Epithelial cell of proximal tubule (primary cell): ENCODE data around the gene NDUFB5. TPM values are rescaled to one million over a fixed set of nuclear protein-coding genes. Genes with fewer than 3 reads are reported as not detected.

Experiments
- DNase-seq: peaks from one replicate; pipeline ENCODE4 v3.0.0-alpha.2; 2011; ENCODE audit warnings: low read depth
- H3K4me3 ChIP-seq: 2 replicates; pipeline ENCODE4 v1.5.1; 2011; ENCODE audit warnings: low read depth, mild to moderate bottlenecking, low read length
- total RNA-seq: library from RNA; depleted of rRNA; stranded (reverse); fragments of >200 nt; gene quantifications from 2 replicates; pipeline ENCODE4 v1.2.3, GENCODE V29; 2015
- TF ChIP-seq, protein P1 (sequence below): conservative IDR thresholded peaks from 2 replicates; pipeline ENCODE4 v1.5.1; 2012; ENCODE audit warnings: low read depth, mild to moderate bottlenecking, low read length

NDUFB5 gene
- total RNA-seq, 1 donor from 2014 or later, result 103 TPM

- H3K4me3 ChIP-seq, result no peak overlapping the region
- TF ChIP-seq, protein P1, sequence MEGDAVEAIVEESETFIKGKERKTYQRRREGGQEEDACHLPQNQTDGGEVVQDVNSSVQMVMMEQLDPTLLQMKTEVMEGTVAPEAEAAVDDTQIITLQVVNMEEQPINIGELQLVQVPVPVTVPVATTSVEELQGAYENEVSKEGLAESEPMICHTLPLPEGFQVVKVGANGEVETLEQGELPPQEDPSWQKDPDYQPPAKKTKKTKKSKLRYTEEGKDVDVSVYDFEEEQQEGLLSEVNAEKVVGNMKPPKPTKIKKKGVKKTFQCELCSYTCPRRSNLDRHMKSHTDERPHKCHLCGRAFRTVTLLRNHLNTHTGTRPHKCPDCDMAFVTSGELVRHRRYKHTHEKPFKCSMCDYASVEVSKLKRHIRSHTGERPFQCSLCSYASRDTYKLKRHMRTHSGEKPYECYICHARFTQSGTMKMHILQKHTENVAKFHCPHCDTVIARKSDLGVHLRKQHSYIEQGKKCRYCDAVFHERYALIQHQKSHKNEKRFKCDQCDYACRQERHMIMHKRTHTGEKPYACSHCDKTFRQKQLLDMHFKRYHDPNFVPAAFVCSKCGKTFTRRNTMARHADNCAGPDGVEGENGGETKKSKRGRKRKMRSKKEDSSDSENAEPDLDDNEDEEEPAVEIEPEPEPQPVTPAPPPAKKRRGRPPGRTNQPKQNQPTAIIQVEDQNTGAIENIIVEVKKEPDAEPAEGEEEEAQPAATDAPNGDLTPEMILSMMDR, result no peak
- no peak for DNase-seq
Observed at GRCh38 chr3:179676081-179676480, 71.5 kb downstream of the NDUFB5 start.

Other genes starting within 250 kb of the NDUFB5 start
- gene GNB4, start 153.3 kb upstream of the NDUFB5 start, total RNA-seq, result 46.7 and 52.1 TPM in 2 replicates
- 108 and 134 TPM in 2 replicates for gene ACTL6A, start 41.9 kb upstream of the NDUFB5 start, total RNA-seq
- 45.4 and 59.3 TPM in 2 replicates for gene MRPL47, start 156 bp upstream of the NDUFB5 start, total RNA-seq
- 9.3 and 10.3 TPM in 2 replicates for gene USP13, start 48.2 kb downstream of the NDUFB5 start, total RNA-seq